ENCODE measurements around the gene MSH2.
"Not testable (repeated sequence)": the region's sequence is repeated elsewhere in the genome, so short reads cannot be mapped to it uniquely, and the experiment has no call there.

Gene MSH2

DNA sequence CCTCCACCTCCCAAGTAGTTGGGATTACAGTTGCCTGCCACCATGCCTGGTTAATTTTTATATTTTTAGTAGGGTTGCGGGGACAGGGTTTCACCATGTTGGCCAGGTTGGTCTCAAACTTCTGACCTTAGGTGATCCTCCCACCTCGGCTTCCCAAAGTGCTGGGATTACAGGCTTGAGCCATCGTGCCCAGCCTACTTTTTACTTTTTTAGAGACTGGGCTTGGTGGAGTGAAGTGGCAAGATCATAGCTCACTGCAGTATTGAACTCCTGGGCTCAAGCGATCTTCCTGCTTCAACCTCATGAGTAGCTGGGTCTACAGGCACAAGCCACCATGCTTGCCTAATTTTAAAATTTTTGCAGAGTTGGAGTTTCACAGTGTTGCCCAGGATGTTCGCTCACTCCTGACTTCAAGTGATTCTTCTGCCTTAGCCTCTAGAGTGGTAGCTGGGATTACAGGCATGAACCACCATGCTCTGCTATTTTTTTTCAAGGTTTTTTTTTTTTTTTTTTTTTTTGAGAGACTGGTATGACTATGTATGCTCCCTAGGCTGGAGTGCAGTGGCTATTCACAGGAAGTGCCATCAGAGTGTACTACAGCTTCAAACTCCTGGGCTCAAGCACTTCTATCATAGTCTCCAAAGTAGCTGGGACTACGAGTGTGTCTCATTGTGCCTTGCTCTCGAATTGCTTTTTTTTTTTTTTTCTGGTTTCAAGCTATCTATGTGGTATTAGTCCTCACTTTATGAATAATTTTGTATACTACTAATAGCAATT is 11.9 kb downstream of the MSH2 start:
- no peak for DNase-seq

- no peak for DNase-seq
These were observed 17.3 kb downstream of the MSH2 start for GRCh38 chr2:47420214-47420613.

GRCh38 chr2:47420683-47421082 is 17.7 kb downstream of the MSH2 start:
- DNase-seq: not testable (repeated sequence)

DNA sequence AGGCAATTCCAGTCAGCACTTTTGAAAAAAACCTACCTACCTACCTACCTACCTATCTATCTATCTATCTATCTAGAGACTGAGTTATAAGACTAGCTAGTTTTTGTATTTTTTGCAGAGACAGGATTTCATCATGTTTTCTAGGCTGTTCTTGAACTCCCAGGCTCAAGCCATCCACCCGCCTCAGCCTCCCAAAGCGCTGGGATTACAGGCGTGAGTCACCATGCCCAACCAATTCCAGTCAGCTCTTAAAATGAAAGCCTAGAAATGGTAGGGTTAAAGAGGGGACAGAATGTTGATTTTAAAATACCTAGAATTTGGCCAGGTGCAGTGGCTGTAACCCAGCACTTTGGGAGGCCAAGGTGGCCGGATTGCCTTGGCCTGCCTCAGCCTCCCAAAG is 19.1 kb downstream of the MSH2 start:
- no peak for DNase-seq

- DNase-seq: no peak
These were observed 19.6 kb downstream of the MSH2 start for GRCh38 chr2:47422560-47422959.

DNA sequence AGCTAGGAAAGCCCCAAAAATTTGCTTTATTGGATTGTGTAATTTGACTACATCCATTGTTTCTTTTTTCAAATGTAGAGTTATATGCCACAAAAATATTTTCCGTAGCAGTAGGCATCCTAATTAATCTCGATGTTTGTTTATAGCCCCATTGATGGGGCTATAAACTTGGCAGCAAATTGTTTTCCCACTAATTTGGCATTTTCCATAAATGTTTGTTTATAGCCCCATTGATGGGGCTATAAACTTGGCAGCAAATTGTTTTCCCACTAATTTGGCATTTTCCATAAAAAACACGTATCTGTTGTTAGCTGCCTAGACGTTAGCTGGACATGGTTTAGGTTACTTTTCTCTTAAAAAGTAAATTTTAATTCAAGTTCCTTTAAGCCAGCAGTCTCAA is 23.8 kb downstream of the MSH2 start:
- DNase-seq: no peak

- no peak for DNase-seq
These were observed 26.8 kb downstream of the MSH2 start for GRCh38 chr2:47429795-47430194.

- not testable (repeated sequence) for DNase-seq
These were observed 30.1 kb downstream of the MSH2 start for GRCh38 chr2:47433006-47433405.

- not testable (repeated sequence) for DNase-seq
These were observed 30.5 kb downstream of the MSH2 start for GRCh38 chr2:47433445-47433844.

DNA sequence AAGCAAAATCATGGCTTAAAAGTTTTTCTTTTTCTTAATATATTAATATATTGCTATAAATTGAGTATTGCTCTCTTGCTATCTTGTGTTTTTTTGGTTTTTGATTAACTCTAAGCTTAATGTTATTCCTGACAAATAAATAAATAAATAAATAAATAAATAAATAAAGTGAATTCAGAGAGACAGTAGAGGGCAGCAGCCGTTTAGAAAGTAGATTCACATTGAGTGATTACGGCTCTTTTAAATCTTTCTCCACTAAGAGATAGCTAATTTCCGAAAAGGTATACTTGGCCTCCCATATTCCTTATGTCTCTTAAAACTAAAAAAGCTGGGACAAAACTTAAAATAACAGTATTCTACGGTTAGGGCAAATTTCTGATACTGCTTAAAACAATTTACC is 34.3 kb downstream of the MSH2 start:
- no peak for DNase-seq

DNA sequence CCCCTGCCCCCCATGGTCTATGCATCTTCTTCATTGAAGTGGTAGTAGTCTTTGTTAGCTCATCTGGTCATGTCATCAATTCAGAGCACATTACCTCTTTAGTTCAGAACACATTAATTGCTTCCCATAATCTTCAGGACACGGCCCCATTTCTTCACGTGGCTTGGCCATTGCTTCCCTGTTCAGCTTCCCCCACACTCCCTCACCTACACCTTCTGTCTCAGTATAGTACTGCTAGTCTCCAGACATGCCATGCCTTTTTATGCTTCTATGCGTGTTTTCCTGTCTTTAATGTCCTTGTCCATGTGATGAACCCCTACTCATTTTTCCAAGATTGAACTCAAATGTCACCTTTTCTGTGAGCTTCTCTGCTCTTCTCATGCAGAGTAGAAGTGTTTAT is 35.1 kb downstream of the MSH2 start:
- no peak for DNase-seq

- DNase-seq: no peak
These were observed 35.8 kb downstream of the MSH2 start for GRCh38 chr2:47438783-47439182.

- no peak for DNase-seq
These were observed 48.8 kb downstream of the MSH2 start for GRCh38 chr2:47451790-47452189.

DNA sequence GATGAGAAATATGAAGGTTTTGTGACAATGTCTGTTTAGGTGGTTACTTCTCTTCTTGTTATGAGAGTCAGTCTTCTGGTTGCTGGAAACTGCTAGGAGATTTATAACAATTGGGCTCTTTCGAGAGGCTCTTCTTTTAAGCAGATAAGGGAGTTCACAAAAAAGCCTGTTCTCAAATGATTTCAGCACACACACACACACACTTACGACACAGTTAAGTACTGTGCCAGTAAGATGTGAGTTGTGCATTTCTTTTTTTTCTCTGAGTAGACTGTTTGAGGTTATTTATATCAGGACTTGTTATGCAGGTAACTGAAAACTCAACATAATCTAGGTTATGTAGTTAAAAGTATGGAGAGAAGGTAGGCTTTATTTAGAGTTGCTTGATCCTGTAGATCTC is 49.8 kb downstream of the MSH2 start:
- no peak for DNase-seq

GRCh38 chr2:47454818-47455217 is 51.9 kb downstream of the MSH2 start:
- not testable (repeated sequence) for DNase-seq

DNA sequence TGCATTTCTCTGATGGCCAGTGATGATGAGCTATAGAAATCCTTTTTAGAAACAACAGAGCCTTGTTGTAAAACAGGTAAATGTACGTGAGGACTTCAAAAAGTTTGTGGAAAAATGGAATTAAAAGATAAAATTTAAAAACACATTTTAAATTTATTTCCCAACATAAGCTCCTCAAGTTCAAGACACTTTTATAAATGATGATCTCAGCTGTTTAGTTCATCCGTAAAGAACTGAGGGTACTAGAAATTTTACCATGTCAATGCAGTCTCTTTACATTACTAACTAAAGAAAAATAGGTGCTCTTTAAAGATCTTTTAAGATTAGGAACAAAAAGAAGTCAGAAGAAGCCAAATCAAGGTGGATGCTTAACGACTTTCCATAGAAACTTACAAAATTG is 52.5 kb downstream of the MSH2 start:
- DNase-seq: no peak

DNA sequence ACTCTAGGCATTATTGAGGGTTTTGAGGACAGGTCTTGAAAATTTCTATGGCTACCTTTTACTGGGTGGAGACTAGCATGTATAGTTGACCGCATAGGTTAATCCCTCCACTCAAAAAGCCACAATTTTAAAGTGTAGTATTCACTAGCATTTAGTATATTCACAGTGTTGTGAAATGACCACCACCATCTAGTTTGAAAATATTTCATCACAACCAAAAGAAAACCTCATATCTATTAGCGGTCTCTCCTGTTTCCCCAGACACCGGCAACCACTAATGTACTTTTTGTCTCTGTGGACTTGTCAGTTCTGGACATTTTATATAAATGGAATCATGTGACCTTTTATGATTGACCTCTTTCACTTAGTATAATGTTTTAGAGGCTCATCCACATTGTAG is 53.9 kb downstream of the MSH2 start:
- DNase-seq: no peak

DNA sequence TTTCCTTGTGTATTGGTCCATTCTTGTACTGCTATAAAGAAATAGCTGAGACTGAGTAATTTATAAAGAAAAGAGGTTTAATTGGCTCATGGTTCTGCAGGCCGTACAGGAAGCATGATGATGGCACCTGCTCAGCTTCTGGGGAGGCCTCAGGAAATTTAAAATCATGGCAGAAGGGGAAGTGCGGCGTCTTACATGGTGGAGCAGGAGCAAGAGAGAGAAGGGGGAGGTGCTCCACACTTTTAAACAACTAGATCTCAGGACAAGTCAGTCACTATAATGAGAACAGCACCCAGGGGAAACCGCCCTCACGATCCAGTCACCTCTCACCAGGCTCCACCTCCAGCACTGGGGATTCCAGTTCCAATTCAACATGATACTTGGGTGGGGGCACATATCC is 54.3 kb downstream of the MSH2 start:
- peak; percentile 26 for DNase-seq

- no peak for DNase-seq
These were observed 56.1 kb downstream of the MSH2 start for GRCh38 chr2:47459021-47459420.

DNA sequence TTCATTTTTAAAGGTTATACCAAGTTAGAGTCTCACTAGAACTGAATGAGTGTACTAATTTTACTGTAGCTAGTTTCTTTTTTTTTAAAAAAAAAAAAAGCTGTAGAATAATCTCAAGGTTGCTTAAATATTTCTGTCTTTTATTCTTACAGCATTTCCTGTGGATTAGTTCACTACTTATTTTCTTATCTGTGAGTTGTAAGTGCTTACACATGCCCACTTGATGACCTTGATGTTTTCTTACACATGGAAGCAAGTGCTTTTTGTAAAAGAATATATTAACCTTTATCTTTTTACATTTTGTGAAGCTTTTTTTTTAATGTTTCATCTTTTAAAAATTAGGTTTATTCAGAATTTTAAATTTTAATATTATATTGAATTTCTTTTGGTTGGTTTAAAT is 57.8 kb downstream of the MSH2 start:
- no peak for DNase-seq

- no peak for DNase-seq
These were observed 68.6 kb downstream of the MSH2 start for GRCh38 chr2:47471429-47472116.

DNA sequence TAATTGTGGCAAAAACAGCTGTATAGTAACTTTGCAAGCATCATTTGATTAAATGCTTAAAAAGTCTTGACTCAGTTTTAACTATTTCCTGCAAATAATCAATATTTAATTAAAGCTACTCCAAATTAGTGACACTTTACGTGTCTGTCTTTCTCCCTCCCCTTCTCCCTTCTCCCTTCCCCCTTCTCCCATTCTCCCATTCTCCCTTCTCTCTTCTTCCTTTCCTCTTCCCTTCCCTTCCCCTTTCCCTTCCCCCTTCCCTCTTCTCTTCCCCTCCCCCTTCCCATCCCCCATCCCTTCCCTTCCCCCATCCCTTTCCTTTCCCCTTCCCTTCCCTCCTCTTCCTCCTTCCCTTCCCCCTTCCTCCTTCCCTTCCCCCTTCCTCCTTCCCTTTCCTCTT is 76.9 kb downstream of the MSH2 start:
- DNase-seq: no peak

- no peak for DNase-seq
These were observed 80.2 kb downstream of the MSH2 start for GRCh38 chr2:47483191-47483590.

- DNase-seq: no peak
These were observed 81.4 kb downstream of the MSH2 start for GRCh38 chr2:47484396-47484795.

DNA sequence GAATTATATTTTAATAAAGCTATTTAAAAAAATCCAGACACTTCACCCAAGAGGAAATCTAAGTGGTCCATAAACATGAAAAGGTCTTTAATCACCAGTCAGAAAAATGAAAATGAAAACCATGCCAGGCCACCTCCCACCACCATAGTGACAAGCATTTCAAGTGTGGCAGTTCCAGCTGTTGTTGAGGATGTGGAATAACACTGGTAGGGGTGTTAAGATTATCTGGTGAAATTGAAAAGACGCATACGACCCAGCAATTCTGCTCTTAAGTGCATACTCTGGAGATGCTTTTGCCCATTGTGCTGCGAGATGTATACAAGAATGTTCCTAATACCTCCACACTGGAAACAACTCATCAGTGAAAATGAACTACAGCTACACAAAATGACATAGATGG is 82.2 kb downstream of the MSH2 start:
- no peak for DNase-seq
